CD14-positive monocyte (primary cell): ENCODE results near the gene SP7. TPM values are rescaled to one million over a fixed set of nuclear protein-coding genes. Genes with fewer than 3 reads are reported as not detected.

Source experiments
- DNase-seq, 3 donors: peaks; one replicate each; pipeline ENCODE4 v3.0.0-alpha.2; 2011 to 2022
- H2AFZ ChIP-seq: 2 replicates; pipeline ENCODE4 v1.6.0; 2012; ENCODE audit warnings: mild to moderate bottlenecking, low read depth, low read length, inconsistent platforms; ENCODE audit not compliant: insufficient read depth, poor library complexity, severe bottlenecking
- H3K27ac ChIP-seq, 2 donors: 1 replicate in 1 of 2; 2 replicates in 1 of 2; pipeline ENCODE4 v1.5.1; 2012 to 2013; ENCODE audit warnings: low read length in 2 of 2, control low read depth in 1 of 2, inconsistent platforms in 1 of 2, low read depth in 1 of 2, mild to moderate bottlenecking in 1 of 2
- H3K27me3 ChIP-seq, 2 donors: one replicate each; pipeline versions ENCODE4 v1.6.0 to v1.6.1; 2011 to 2013; ENCODE audit warnings: low read length in 2 of 2; ENCODE audit not compliant: control insufficient read depth in 2 of 2, insufficient read depth in 2 of 2
- H3K36me3 ChIP-seq, 2 donors: replicated peaks in 1 of 2; 1 replicate in 1 of 2; 2 replicates in 1 of 2; pipeline versions ENCODE4 v1.5.1 to v1.6.1; 2012 to 2013; ENCODE audit warnings: low read length in 2 of 2, control low read depth in 1 of 2, inconsistent platforms in 1 of 2, mild to moderate bottlenecking in 1 of 2; ENCODE audit not compliant: insufficient read depth in 2 of 2, control insufficient read depth in 1 of 2
- H3K4me1 ChIP-seq, 2 donors: 1 replicate in 1 of 2; 2 replicates in 1 of 2; pipeline versions ENCODE4 v1.5.1 to v1.6.1; 2012 to 2013; ENCODE audit warnings: low read length in 2 of 2, control low read depth in 1 of 2, inconsistent platforms in 1 of 2, mild to moderate bottlenecking in 1 of 2, moderate library complexity in 1 of 2; ENCODE audit not compliant: insufficient read depth in 2 of 2, control insufficient read depth in 1 of 2
- H3K4me2 ChIP-seq: replicated peaks from 2 replicates; pipeline ENCODE3; 2012; ENCODE audit warnings: low read length, moderate library complexity, mild to moderate bottlenecking; ENCODE audit not compliant: poor library complexity, severe bottlenecking; ENCODE audit errors: extremely low read depth
- H3K4me3 ChIP-seq, 3 experiments: fragments of 200-600 bp in 1 of 3; sonication (generic) in 1 of 3; replicated peaks in 1 of 3; 1 replicate in 2 of 3; 2 replicates in 1 of 3; pipeline ENCODE4 v1.5.1; 2011 to 2013; ENCODE audit warnings: low read length in 3 of 3, mild to moderate bottlenecking in 3 of 3, control low read depth in 2 of 3, low read depth in 2 of 3, inconsistent platforms in 1 of 3, moderate library complexity in 1 of 3
- H3K79me2 ChIP-seq: 2 replicates; pipeline ENCODE4 v1.6.0; 2012; ENCODE audit warnings: mild to moderate bottlenecking, control low read depth, inconsistent platforms, low read length, moderate library complexity; ENCODE audit not compliant: insufficient read depth
- H3K9ac ChIP-seq: 2 replicates; pipeline ENCODE4 v1.6.0; 2017; ENCODE audit warnings: low read length, mild to moderate bottlenecking; ENCODE audit not compliant: insufficient read depth, poor library complexity, severe bottlenecking
- H3K9me3 ChIP-seq, 2 donors: replicated peaks in 1 of 2; 1 replicate in 1 of 2; 2 replicates in 1 of 2; pipeline versions ENCODE4 v1.5.1 to v1.6.1; 2012 to 2013; ENCODE audit warnings: low read length in 2 of 2, control low read depth in 1 of 2; ENCODE audit not compliant: control insufficient read depth in 1 of 2, insufficient read depth in 1 of 2
- H4K20me1 ChIP-seq: 2 replicates; pipeline ENCODE4 v1.6.0; 2012; ENCODE audit warnings: mild to moderate bottlenecking, low read length, control low read depth, moderate library complexity; ENCODE audit not compliant: insufficient read depth
- H3K27ac Mint-ChIP-seq, 7 donors: one replicate each; pipeline ENCODE4 v1.8.0; 2020; ENCODE audit warnings: mild to moderate bottlenecking in 7 of 7, mixed read lengths in 7 of 7, moderate library complexity in 6 of 7, inconsistent platforms in 2 of 7
- H3K27me3 Mint-ChIP-seq, 3 donors: one replicate each; pipeline ENCODE4 v1.8.0; 2021 to 2022; ENCODE audit warnings: low read depth in 3 of 3, mild to moderate bottlenecking in 3 of 3, mixed read lengths in 3 of 3, moderate library complexity in 3 of 3, inconsistent platforms in 1 of 3
- H3K36me3 Mint-ChIP-seq, 2 donors: one replicate each; pipeline ENCODE4 v1.8.0; 2020; ENCODE audit warnings: mixed read lengths in 2 of 2, inconsistent platforms in 1 of 2, mild to moderate bottlenecking in 1 of 2
- H3K4me1 Mint-ChIP-seq: one replicate; pipeline ENCODE4 v1.8.0; 2020; ENCODE audit warnings: mild to moderate bottlenecking, mixed read lengths
- H3K4me3 Mint-ChIP-seq, 2 donors: one replicate each; pipeline ENCODE4 v1.8.0; 2020; ENCODE audit warnings: mild to moderate bottlenecking in 2 of 2, mixed read lengths in 2 of 2, moderate library complexity in 1 of 2
- H3K9me3 Mint-ChIP-seq, 7 donors: one replicate each; pipeline ENCODE4 v1.8.0; 2020 to 2022; ENCODE audit warnings: mixed read lengths in 7 of 7, mild to moderate bottlenecking in 6 of 7, moderate library complexity in 6 of 7, inconsistent platforms in 2 of 7
- WGBS: methylation state at CpG from one replicate; pipeline ENCODE4 v1.1.5; 2013; ENCODE audit warnings: missing lambda C conversion rate; ENCODE audit not compliant: insufficient coverage; 5-methylcytosine and 5-hydroxymethylcytosine counted together
- intact Hi-C, 2 donors: fragments of 100-400 bp; cut with micrococcal nuclease; formaldehyde crosslinking; loops; one replicate each; pipeline versions ENCODE4 v1.15.0 to v1.15.1; 2023
- polyA plus RNA-seq, 3 donors: library from polyadenylated mRNA; depleted of rRNA in 1 of 3; unstranded in 2 of 3; stranded (reverse) in 1 of 3; fragments of 300-500 nt in 2 of 3; fragments of >200 nt in 1 of 3; fragmentation: Illumina TruSeq in 2 of 3; gene quantifications; 1 replicate in 2 of 3; 2 replicates in 1 of 3; pipeline ENCODE4 v1.2.3, GENCODE V29; 2012 to 2021
- TF ChIP-seq, protein P1 (sequence below): fragments of 200-600 bp; IDR thresholded peaks from one replicate; pipeline ENCODE4 v1.8.0; 2022; ENCODE audit warnings: antibody characterized with exemption, mild to moderate bottlenecking

SP7 gene
- polyA plus RNA-seq, 3 donors = 0.04 TPM; not detected in 2

DNA sequence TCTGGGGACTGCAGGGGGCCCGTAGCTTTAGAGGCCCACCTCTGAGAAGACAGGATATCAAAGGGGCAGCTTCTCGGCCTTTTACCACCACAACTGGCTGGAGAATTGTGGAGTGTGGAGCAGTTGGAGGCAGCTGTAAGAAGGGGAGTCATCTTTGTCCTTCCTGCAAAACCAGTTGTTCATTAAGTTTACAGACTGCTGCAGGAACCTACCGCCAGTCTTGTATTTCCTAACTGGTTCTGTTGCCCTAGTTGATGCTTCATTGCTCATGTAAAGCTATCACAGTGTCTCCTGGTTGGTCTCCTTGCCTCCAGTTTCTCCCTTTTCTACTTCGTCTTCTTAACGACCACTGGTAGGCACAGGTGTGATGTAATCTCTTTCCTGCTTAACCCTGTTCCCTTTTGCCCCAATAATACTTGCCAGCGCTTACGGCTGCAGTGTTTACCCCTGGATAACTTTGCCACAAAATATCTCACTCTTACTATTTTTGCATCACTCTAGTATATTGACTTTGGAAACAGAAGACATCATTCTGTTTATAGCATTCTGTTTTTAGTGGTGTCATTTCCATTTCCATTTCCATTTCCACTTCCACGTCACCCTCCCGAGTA is 56.2 kb downstream of the SP7 start:
- no peak for DNase-seq
- no peaks in the 10 kb centered on the region for H3K9me3 Mint-ChIP-seq
- no peak overlapping the region for H3K27ac ChIP-seq
- H3K4me3 ChIP-seq = no peak overlapping the region
- no peak overlapping the region for H2AFZ ChIP-seq
- H3K4me3 Mint-ChIP-seq = no peak overlapping the region
- no peak overlapping the region for H3K4me2 ChIP-seq
- peak overlapping the region in 3 of 7 donors; percentile 37 to 68 (median 44) for H3K27ac Mint-ChIP-seq
- no peaks in the 10 kb centered on the region for H3K4me1 ChIP-seq
- no peaks in the 10 kb centered on the region for H3K27me3 Mint-ChIP-seq
- H3K9ac ChIP-seq = no peak overlapping the region
- H3K36me3 Mint-ChIP-seq = peaks cover 51 to 91% of the 10 kb centered on the region in 2 donors
- H3K27me3 ChIP-seq = no peaks in the 10 kb centered on the region
- TF ChIP-seq, protein P1, sequence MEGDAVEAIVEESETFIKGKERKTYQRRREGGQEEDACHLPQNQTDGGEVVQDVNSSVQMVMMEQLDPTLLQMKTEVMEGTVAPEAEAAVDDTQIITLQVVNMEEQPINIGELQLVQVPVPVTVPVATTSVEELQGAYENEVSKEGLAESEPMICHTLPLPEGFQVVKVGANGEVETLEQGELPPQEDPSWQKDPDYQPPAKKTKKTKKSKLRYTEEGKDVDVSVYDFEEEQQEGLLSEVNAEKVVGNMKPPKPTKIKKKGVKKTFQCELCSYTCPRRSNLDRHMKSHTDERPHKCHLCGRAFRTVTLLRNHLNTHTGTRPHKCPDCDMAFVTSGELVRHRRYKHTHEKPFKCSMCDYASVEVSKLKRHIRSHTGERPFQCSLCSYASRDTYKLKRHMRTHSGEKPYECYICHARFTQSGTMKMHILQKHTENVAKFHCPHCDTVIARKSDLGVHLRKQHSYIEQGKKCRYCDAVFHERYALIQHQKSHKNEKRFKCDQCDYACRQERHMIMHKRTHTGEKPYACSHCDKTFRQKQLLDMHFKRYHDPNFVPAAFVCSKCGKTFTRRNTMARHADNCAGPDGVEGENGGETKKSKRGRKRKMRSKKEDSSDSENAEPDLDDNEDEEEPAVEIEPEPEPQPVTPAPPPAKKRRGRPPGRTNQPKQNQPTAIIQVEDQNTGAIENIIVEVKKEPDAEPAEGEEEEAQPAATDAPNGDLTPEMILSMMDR = no peak
- whole genome bisulfite sequencing = 95% methylated on average over 2 of the region's 9 CpGs
- H3K79me2 ChIP-seq = no peaks in the 10 kb centered on the region
- H4K20me1 ChIP-seq = no peaks in the 10 kb centered on the region
- H3K36me3 ChIP-seq = peaks cover 60 to 89% of the 10 kb centered on the region in 2 donors
- no peaks in the 10 kb centered on the region for H3K4me1 Mint-ChIP-seq
- intact Hi-C loops = no loop called here
- no peaks in the 10 kb centered on the region for H3K9me3 ChIP-seq

DNA sequence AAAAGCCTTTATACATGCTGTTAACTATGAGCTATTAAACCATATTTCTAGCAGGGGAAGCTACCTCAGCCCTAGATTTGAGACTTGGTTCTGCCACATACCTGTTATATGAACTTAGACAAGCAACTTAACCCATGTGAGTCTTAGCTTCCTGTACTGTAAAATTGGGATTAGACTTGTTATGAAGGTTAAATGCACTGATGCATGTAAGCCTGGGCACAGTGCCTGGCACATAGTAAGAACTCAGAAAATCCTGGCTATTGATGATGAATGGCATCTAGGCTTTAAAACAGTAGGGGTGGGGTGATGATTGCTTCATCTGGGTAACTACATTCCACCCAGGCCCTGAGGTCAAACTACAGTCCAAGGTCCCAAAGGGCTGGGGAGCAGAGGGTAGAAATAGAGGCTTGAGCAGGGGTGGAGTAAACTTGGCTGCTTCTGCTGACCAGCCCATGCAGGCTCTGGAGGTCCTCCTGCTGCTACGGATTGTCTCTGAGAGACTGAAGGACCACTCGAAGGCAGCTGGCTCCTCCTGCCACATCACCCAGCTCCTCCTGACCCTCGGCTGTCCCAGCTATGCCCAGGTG is 56.8 kb downstream of the SP7 start:
- H3K27ac ChIP-seq = no peak overlapping the region
- H3K27me3 ChIP-seq = no peaks in the 10 kb centered on the region
- Mint-ChIP-seq H3K27me3 (no peaks in the 10 kb centered on the region), H3K4me3 (no peak overlapping the region), H3K4me1 (no peaks in the 10 kb centered on the region), H3K36me3 (peaks cover 54 to 91% of the 10 kb centered on the region in 2 donors), H3K27ac (peak overlapping the region in 1 of 7 donors; percentile 37), H3K9me3 (no peaks in the 10 kb centered on the region)
- TF ChIP-seq, protein P1 = no peak
- H3K9ac ChIP-seq = no peak overlapping the region
- H3K79me2 ChIP-seq = no peaks in the 10 kb centered on the region
- no peak overlapping the region for H3K4me2 ChIP-seq
- no peak for DNase-seq
- no peaks in the 10 kb centered on the region for H3K4me1 ChIP-seq
- no peaks in the 10 kb centered on the region for H4K20me1 ChIP-seq
- intact Hi-C loops = no loop called here
- WGBS = 100% methylated on average over 3 of the region's 3 CpGs
- H3K36me3 ChIP-seq = peaks cover 62 to 94% of the 10 kb centered on the region in 2 donors
- no peaks in the 10 kb centered on the region for H3K9me3 ChIP-seq
- H3K4me3 ChIP-seq = no peak overlapping the region
- no peak overlapping the region for H2AFZ ChIP-seq
